HEK293 (cell line): ENCODE data around the gene HPX.

ENCODE experiments used
- BCL6B ChIP-seq: fragments of 450-650 bp; formaldehyde crosslinking; IDR thresholded peaks from 2 replicates; pipeline ENCODE4 v1.5.1; 2017; ENCODE audit warnings: missing biosample characterization, missing genetic modification characterization
- KLF9 ChIP-seq: fragments of 450-650 bp; formaldehyde crosslinking; IDR thresholded peaks from 2 replicates; pipeline ENCODE4 v1.5.1; 2016; ENCODE audit warnings: missing biosample characterization, missing genetic modification characterization, low read depth
- MEIS1 ChIP-seq: sonication (generic); formaldehyde crosslinking; IDR thresholded peaks from 2 replicates; pipeline ENCODE4 v1.8.1; 2022; ENCODE audit warnings: missing genetic modification reagents, mild to moderate bottlenecking, borderline replicate concordance
- MZF1 ChIP-seq: fragments of 450-650 bp; formaldehyde crosslinking; IDR thresholded peaks from 2 replicates; pipeline ENCODE4 v1.5.1; 2017; ENCODE audit warnings: missing biosample characterization, missing genetic modification characterization, borderline replicate concordance
- OVOL3 ChIP-seq: fragments of 450-650 bp; formaldehyde crosslinking; IDR thresholded peaks from 2 replicates; pipeline ENCODE4 v1.5.1; 2016; ENCODE audit warnings: missing biosample characterization, missing genetic modification characterization
- PRDM10 ChIP-seq: fragments of 450-650 bp; formaldehyde crosslinking; IDR thresholded peaks from 2 replicates; pipeline ENCODE4 v1.5.1; 2016; ENCODE audit warnings: missing biosample characterization, missing genetic modification characterization
- REPIN1 ChIP-seq: fragments of 450-650 bp; formaldehyde crosslinking; IDR thresholded peaks from 2 replicates; pipeline ENCODE4 v1.5.1; 2017; ENCODE audit warnings: missing biosample characterization, missing genetic modification characterization, low read depth
- YY1 ChIP-seq: fragments of 450-650 bp; formaldehyde crosslinking; IDR thresholded peaks from 2 replicates; pipeline ENCODE4 v1.5.1; 2018; ENCODE audit warnings: missing biosample characterization, missing genetic modification characterization
- ZBTB26 ChIP-seq: fragments of 450-650 bp; formaldehyde crosslinking; optimal IDR thresholded peaks from 2 replicates; pipeline ENCODE3; 2016; ENCODE audit warnings: missing biosample characterization, mild to moderate bottlenecking, missing genetic modification characterization
- ZNF138 ChIP-seq: fragments of 450-650 bp; formaldehyde crosslinking; IDR thresholded peaks from 2 replicates; pipeline ENCODE4 v1.5.1; 2016; ENCODE audit warnings: missing biosample characterization, missing genetic modification characterization, borderline replicate concordance
- ZNF148 ChIP-seq: fragments of 450-650 bp; formaldehyde crosslinking; IDR thresholded peaks from 2 replicates; pipeline ENCODE4 v1.5.0; 2017; ENCODE audit warnings: missing biosample characterization, missing genetic modification characterization, borderline replicate concordance
- ZNF169 ChIP-seq: fragments of 450-650 bp; formaldehyde crosslinking; IDR thresholded peaks from 2 replicates; pipeline ENCODE4 v1.5.1; 2016; ENCODE audit warnings: missing biosample characterization, missing genetic modification characterization
- ZNF184 ChIP-seq: fragments of 450-650 bp; IDR thresholded peaks from 2 replicates; pipeline ENCODE4 v1.5.1; 2018; ENCODE audit warnings: missing biosample characterization, mild to moderate bottlenecking, missing genetic modification characterization
- ZNF274 ChIP-seq, 2 experiments: fragments of 200-500 bp in 1 of 2; fragments of 450-650 bp in 1 of 2; sonication (Bioruptor generic) in 1 of 2; formaldehyde crosslinking in 1 of 2; IDR thresholded peaks; 2 replicates each; pipeline versions ENCODE4 v1.5.1 to v1.6.1; 2014 to 2016; ENCODE audit warnings: borderline replicate concordance in 1 of 2, inconsistent platforms in 1 of 2, low read length in 1 of 2, missing biosample characterization in 1 of 2, missing genetic modification characterization in 1 of 2
- ZNF302 ChIP-seq: fragments of 450-650 bp; formaldehyde crosslinking; IDR thresholded peaks from 2 replicates; pipeline ENCODE4 v1.5.1; 2016; ENCODE audit warnings: missing biosample characterization, missing genetic modification characterization, low read depth
- ZNF324 ChIP-seq: fragments of 450-650 bp; formaldehyde crosslinking; IDR thresholded peaks from 2 replicates; pipeline ENCODE4 v1.5.1; 2016; ENCODE audit warnings: missing biosample characterization, missing genetic modification characterization
- ZNF362 ChIP-seq: fragments of 450-650 bp; formaldehyde crosslinking; IDR thresholded peaks from 2 replicates; pipeline ENCODE4 v1.5.1; 2016; ENCODE audit warnings: missing biosample characterization, missing genetic modification characterization
- ZNF391 ChIP-seq: fragments of 450-650 bp; formaldehyde crosslinking; IDR thresholded peaks from 2 replicates; pipeline ENCODE4 v1.5.1; 2016; ENCODE audit warnings: low read depth, missing biosample characterization, missing genetic modification characterization, borderline replicate concordance
- ZNF426 ChIP-seq: fragments of 450-650 bp; formaldehyde crosslinking; IDR thresholded peaks from 2 replicates; pipeline ENCODE4 v1.5.1; 2017; ENCODE audit warnings: missing biosample characterization, missing genetic modification characterization, mild to moderate bottlenecking, inconsistent platforms, moderate library complexity
- ZNF473 ChIP-seq: fragments of 450-650 bp; formaldehyde crosslinking; IDR thresholded peaks from 2 replicates; pipeline ENCODE4 v1.5.1; 2017; ENCODE audit warnings: missing biosample characterization, missing genetic modification characterization
- ZNF561 ChIP-seq: fragments of 450-650 bp; IDR thresholded peaks from 2 replicates; pipeline ENCODE4 v1.5.1; 2018; ENCODE audit warnings: missing biosample characterization, missing genetic modification characterization, borderline replicate concordance
- ZNF580 ChIP-seq: fragments of 450-650 bp; formaldehyde crosslinking; IDR thresholded peaks from 2 replicates; pipeline ENCODE4 v1.5.1; 2016; ENCODE audit warnings: missing biosample characterization, missing genetic modification characterization
- ZNF626 ChIP-seq: fragments of 450-650 bp; sonication (Bioruptor Pico); formaldehyde crosslinking; IDR thresholded peaks from 2 replicates; pipeline ENCODE4 v1.5.1; 2018; ENCODE audit warnings: missing biosample characterization, missing genetic modification characterization, inconsistent platforms
- ZNF677 ChIP-seq: fragments of 450-650 bp; IDR thresholded peaks from 2 replicates; pipeline ENCODE4 v1.5.0; 2018; ENCODE audit warnings: missing biosample characterization, mild to moderate bottlenecking, missing genetic modification characterization, moderate library complexity
- ZNF777 ChIP-seq: fragments of 450-650 bp; formaldehyde crosslinking; IDR thresholded peaks from 2 replicates; pipeline ENCODE4 v1.5.1; 2017; ENCODE audit warnings: missing biosample characterization, missing genetic modification characterization, borderline replicate concordance
- ZSCAN30 ChIP-seq: fragments of 450-650 bp; IDR thresholded peaks from 2 replicates; pipeline ENCODE4 v1.5.1; 2018; ENCODE audit warnings: missing biosample characterization, mild to moderate bottlenecking, missing genetic modification characterization, moderate library complexity
- ZXDB ChIP-seq: fragments of 450-650 bp; formaldehyde crosslinking; IDR thresholded peaks from 2 replicates; pipeline ENCODE4 v1.5.1; 2016; ENCODE audit warnings: missing biosample characterization, missing genetic modification characterization

HPX gene

GRCh38 chr11:6473451-6474412 is 32.9 kb upstream of the HPX start, which contains the start of gene TRIM3 (continued):
- TF ChIP-seq ZNF148 (tag by site-specific recombination) (no peak), ZNF426 (tag by site-specific recombination) (no peak), MEIS1 (CRISPR knock-in tag) (no peak), REPIN1 (tag by site-specific recombination) (no peak), ZSCAN30 (tag by site-specific recombination) (peak; percentile 75), ZNF362 (no peak), ZNF626 (tag by site-specific recombination) (no peak), ZNF391 (tag by site-specific recombination) (no peak), ZBTB26 (tag by site-specific recombination) (peak; percentile 47), YY1 (tag by site-specific recombination) (no peak), ZNF777 (no peak), ZNF580 (tag by site-specific recombination) (no peak), ZXDB (tag by site-specific recombination) (no peak), OVOL3 (tag by site-specific recombination) (no peak), ZNF138 (tag by site-specific recombination) (no peak), ZNF184 (tag by site-specific recombination) (no peak), MZF1 (tag by site-specific recombination) (no peak), ZNF302 (tag by site-specific recombination) (no peak), ZNF324 (tag by site-specific recombination) (no peak), ZNF274 (IDR thresholded peaks at IDR 0.05; ENCODE audit: low read length) (no peak), ZNF274 (tag by site-specific recombination; IDR thresholded peaks at IDR 0.05; ENCODE audit: borderline replicate concordance) (no peak), ZNF473 (tag by site-specific recombination) (no peak), PRDM10 (tag by site-specific recombination) (peak; percentile 76), KLF9 (tag by site-specific recombination) (no peak), ZNF169 (tag by site-specific recombination) (no peak), ZNF677 (tag by site-specific recombination) (no peak), BCL6B (tag by site-specific recombination) (no peak), ZNF561 (tag by site-specific recombination) (no peak)
